HG03025 (cell line): ENCODE measurements around the gene SPTSSB.
A peak's percentile ranks its signal among the peaks of the same experiment; 100 is the strongest.

Source experiments
- ATAC-seq: cut with Tn5 transposase; IDR thresholded peaks from one replicate; pipeline ENCODE4 v1.9.1; 2021; ENCODE audit warnings: mild to moderate bottlenecking, moderate library complexity; ENCODE audit not compliant: unreplicated experiment, low FRiP score

Gene SPTSSB

GRCh38 chr3:161343540-161343939 is 27.8 kb downstream of the SPTSSB start:
- ATAC-seq = no peak

GRCh38 chr3:161342629-161343028 is 28.7 kb downstream of the SPTSSB start:
- ATAC-seq = no peak

GRCh38 chr3:161339517-161340500 is 31.5 kb downstream of the SPTSSB start:
- ATAC-seq = no peak

- ATAC-seq = no peak
Observed at GRCh38 chr3:161337311-161337710, 34.0 kb downstream of the SPTSSB start.

- ATAC-seq = no peak
Observed at GRCh38 chr3:161336661-161337060, 34.7 kb downstream of the SPTSSB start.

- no peak for ATAC-seq
Observed at GRCh38 chr3:161333696-161334095, 37.6 kb downstream of the SPTSSB start.

GRCh38 chr3:161332792-161333191 is 38.5 kb downstream of the SPTSSB start:
- ATAC-seq = no peak

- ATAC-seq = no peak
Observed at GRCh38 chr3:161325059-161325458, 46.3 kb downstream of the SPTSSB start.

GRCh38 chr3:161323926-161324621 is 47.2 kb downstream of the SPTSSB start:
- ATAC-seq = no peak

GRCh38 chr3:161322781-161323568 is 48.3 kb downstream of the SPTSSB start:
- ATAC-seq = no peak

GRCh38 chr3:161320837-161321236 is 50.5 kb downstream of the SPTSSB start:
- ATAC-seq = no peak

GRCh38 chr3:161319867-161320266 is 51.5 kb downstream of the SPTSSB start:
- ATAC-seq = no peak

GRCh38 chr3:161317077-161317476 is 54.2 kb downstream of the SPTSSB start:
- no peak for ATAC-seq

- no peak for ATAC-seq
Observed at GRCh38 chr3:161316006-161316689, 55.2 kb downstream of the SPTSSB start.

- peak; percentile 45 for ATAC-seq
Observed at GRCh38 chr3:161314836-161315395, 56.4 kb downstream of the SPTSSB start.

GRCh38 chr3:161310649-161311423 is 60.5 kb downstream of the SPTSSB start:
- peak; percentile 67 for ATAC-seq

GRCh38 chr3:161305095-161305991 is 66.0 kb downstream of the SPTSSB start:
- no peak for ATAC-seq

- no peak for ATAC-seq
Observed at GRCh38 chr3:161296814-161297213, 74.5 kb downstream of the SPTSSB start.
